ENCODE data around the gene DQX1.
A peak's percentile ranks its signal among the peaks of the same experiment; 100 is the strongest.

DQX1 gene

DNA sequence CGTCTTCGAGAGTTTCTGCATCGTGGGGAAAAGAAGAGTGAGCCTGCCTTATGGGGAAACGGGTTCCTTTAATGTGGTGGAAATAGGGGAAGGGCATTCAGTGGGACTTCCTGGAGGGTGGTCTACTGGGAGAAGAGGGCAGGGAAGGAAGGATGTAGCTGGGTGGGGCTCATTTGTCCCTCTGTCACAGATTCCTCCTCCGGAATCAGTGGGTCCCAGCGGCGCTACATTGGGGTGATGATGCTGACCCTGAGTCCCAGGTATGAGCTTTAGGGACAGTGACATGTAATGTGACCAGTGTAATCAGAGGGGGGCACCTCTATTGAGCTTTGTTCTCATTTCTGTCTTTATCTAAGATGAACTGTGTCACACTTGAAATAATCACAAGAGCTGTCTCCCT is 5.6 kb upstream of the DQX1 start:
- DNase-seq: no peak

DNA sequence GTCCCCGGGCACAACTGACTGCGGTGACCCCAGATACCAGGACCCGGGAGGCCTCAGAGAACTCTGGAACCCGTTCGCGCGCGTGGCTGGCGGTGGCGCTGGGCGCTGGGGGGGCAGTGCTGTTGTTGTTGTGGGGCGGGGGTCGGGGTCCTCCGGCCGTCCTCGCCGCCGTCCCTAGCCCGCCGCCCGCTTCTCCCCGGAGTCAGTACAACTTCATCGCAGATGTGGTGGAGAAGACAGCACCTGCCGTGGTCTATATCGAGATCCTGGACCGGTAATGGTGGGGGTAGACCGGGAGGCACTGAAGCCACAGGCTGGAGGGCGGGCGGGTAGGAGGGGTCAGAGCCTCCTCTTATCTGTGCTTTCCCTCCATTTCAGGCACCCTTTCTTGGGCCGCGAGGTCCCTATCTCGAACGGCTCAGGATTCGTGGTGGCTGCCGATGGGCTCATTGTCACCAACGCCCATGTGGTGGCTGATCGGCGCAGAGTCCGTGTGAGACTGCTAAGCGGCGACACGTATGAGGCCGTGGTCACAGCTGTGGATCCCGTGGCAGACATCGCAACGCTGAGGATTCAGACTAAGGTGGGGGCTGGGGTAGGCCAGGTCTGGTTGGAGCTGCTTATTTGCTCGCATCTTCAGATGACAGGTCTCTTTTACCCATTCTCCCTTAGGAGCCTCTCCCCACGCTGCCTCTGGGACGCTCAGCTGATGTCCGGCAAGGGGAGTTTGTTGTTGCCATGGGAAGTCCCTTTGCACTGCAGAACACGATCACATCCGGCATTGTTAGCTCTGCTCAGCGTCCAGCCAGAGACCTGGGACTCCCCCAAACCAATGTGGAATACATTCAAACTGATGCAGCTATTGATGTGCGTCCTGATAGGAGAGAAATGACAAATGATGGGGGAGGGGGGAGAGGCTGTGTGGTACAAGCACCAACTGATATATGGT is 4.5 kb upstream of the DQX1 start:
- DNase-seq: no peak

DNA sequence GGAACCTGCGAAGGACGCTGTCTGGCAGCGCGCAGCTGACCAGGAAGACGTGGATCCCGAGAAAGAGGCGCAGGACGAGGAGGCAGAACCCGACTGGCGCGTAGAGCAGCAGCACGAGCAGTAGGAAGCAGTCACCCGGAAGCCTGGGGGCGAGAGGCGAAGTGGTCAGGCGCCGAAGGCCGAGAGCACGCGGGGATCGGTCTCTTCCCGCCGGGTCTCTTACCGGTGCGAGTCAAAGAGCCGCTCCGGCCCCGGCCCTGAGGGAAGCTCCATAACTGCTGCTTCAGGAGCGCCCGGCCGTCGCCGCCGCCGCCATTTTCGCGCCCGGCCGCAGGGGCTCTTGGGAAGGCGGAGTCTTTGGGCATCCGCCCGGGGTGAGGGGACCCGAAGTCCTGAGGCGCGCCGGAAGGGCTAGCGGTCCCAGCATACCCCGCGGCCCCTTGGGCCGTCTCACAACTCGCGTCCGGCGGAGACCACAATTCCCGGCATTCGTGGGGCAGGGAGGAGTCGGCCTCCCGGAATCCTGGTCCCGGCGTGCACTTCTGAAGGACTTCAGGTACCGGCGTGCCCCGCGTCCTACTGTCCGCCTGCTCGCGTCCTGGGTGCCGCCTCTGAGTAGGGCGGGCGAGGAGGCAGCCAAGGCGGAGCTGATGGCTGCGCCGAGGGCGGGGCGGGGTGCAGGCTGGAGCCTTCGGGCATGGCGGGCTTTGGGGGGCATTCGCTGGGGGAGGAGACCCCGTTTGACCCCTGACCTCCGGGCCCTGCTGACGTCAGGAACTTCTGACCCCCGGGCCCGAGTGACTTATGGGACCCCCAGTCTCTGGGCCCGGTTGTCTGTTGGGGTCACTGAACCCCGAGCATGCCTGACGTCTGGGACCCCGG is 3.6 kb upstream of the DQX1 start, which contains the start of the genes AUP1 and HTRA2:
Gene AUP1, minus strand, starts transcription at position 350 of the 882 bp plus-strand sequence. Its CDS starts 77 bp downstream, at position 273.
Gene HTRA2, plus strand, starts transcription at position 577 of the 882 bp plus-strand sequence. Its CDS starts 74 bp downstream, at position 651.
- peak; percentile 94 for DNase-seq

DNA sequence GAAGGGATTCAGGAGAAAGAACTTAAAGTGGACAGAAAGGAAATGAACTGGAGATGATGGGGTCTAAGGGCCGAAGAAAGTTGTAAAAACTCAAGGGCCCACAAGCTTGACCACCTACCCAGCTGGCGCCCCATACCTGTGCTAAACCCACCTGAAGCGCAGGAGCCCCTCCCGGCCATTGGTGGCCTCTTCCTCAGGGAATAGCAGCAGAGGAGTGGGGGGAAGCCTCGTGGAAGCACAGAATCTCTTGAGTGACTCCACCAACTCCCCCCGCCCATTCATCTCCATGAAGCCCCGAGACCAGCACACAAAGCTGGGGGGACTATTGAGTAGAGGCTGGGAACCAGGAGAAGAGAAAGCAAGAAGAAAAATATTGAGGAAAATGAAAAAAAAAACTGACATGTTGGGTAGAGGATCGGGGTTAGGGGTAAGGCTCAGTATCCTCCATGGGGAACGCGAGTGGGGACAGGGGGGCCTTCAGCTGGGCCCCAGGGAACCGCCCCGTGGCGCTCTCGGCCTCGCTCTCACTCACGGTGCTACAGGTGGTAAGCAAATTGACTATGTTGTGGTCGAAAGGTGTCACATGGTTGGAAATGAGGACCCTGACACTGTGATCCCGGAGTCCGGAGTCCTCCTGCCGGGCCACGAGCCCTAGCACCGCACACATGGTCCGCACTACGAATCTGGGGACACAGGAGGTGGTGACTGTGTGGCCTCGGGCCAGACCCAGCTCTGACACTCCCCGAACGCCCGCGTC is 2.7 kb upstream of the DQX1 start:
- no peak for DNase-seq

DNA sequence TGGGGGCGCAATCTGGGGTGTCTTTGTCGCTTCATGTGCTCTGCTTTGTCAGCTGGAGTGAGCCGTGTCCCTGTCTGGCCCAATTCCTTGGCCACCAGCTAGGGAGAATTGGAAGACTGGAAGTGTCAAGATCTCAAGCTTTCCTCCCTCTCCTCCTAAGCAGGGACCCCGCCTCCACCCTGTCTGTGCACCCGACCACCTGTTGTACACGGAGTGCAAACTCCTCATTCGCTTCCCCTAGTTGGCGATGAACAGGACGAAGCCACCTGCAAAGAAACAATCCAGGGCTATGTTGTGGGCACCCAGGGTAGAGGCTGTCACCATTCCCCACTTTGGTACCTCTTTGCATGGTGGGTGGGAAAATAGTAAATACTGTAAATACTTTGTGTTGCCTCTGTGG is 1.7 kb upstream of the DQX1 start:
- no peak for DNase-seq

DNA sequence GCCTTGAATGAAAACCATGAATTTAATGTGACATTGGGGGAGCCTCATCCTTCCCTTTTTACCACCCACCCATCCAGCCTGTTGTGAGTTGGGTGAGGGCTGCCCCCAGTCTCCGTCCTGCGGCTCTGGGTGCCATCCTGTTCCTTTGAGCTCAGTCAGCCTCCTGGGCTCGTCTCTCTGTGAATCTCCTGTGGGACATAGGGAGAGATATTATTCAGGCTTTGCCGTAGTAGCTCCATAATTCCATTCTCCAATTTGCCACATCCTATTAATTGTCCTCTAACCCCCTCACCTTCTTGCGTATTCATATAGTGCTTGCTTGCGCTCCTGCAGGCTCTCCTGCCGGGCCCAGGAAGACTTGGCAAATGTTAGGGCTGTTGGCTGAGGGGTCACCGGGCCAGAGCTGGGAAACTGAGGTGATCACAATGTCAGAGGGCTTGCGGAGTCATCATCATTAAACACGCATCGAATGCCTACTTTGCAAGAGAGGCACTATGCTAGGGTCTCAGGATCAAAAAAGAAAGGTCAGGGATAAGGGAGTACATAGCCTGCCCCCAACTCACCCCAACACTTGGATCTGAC is 709 bp upstream of the DQX1 start:
- no peak for DNase-seq

DNA sequence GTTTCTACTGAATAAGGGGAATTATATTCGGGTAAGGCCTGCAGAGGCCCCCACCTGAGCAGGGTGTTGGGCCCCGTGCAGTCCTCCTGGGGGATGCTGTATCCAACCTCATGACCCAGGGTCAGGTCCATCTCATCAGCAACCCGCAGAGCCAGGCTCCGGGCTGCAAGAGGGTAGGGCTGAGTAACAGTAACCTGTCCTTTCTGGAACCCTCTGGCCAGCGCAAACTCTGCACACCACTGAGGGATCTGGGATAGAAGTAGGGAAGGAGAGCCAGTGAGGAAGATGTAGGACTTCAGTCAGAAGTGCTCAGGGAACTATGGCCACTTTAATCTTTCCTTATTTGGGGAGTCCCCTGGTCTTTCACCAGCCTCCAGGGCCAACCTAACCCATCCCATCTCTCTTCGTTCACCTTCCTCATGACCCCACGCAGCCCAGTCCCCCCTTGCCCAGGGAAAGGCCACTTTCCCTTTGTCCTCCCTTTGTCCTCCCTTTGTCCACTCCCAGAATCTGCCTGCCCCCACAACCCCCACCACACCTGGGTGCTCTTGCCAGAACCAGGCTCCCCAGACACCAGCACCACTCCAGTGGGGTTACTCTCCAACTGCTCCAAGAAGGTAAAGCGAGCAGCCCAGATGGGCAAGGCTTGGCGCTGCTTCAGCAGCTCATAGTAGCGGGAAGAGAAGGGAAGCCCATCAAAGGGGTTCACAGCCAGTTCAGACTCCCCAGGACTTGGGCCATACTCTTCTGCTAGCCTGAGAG is 895 bp downstream of the DQX1 start:
- no peak for DNase-seq

DNA sequence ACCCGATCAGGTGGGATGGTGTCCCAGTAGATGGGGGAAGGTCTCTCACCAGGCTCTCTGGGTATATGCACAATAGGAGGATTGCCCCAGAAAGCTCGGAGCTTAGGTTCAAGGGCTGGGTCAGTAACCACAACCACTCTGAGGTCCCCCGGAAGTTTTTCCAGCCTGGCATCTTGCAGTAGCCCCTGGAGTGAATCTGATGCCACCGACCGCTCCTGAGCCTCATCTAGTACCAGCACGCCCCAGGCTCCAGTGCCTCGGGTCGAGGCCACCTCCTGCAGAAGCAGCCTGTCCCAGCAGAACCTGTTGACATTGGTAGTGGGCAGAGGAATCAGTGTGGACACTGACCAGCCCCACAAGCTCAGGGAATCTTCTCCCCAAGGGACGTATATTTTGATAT is 2.0 kb downstream of the DQX1 start:
- no peak for DNase-seq

DNA sequence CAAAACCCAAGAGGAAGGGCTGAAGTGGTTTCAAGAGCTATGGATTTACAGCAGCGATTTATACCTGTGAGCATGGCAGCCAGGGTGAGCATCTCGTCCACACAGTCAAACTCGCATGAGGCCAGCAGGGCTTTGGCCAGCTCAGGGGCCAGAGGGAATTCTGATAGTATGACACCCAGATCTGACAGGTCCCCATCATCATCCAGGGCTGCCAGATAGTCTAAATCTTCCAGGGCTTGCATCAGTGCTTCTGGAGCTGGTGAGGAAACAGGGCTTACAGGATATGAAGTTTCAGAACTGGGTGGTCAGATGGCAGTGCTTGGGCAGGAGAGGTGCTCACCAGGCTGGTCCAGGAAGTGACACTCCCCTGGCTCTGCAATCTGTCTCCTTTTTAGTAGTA is 3.5 kb downstream of the DQX1 start:
- DNase-seq: no peak

DNA sequence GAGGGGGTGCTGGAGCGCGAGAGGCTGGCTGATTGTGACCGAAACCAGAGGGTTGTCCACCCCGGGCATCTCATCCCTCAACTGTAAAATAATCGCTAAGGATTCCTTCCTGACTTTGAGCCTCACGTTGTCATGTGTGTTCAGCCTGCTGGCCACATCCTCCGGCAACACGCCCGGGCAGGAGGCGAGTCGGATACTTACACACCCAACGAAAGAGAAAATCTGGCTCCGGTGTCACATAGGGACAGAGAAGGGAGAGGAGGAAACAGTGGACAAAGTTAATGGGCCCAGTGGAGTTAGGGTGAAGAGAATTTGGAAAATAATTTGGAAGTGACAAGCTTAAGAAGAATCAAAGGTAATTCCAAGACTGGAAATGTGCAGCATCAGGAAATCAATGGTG is 9.4 kb downstream of the DQX1 start:
- DNase-seq: no peak

DNA sequence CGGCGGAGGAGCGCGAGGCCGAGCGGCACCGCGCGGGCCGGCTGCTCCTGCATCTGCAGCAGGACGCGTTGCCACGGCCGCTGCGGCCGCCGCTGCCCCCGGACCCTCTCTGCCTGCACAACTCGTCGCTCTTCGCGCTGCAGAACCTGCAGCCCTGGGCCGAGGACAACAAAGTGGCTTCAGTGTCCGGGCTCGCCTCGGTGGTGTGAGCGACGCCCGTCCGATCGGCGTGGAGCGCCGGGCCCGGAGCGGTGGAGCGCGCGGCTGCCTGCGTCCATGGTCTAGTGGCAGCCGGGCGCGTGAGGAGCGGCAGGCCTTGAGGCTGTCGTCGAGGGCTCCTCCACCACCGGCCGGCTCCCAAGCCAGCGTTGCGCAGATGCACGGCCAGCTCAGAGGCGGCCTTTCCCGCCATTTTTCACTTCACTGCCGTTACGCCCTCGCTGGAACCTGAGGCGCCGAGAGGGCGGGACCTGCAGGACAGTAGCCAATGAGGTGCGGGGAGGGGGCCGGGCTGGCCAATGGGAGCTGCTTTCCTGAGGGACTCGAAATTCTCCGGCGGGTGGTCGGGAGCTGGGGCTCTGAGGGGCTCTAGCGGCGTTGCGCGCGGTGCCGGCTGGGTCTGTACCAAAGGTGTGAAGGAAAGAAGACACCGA is 9.9 kb downstream of the DQX1 start:
- DNase-seq: no peak

DNA sequence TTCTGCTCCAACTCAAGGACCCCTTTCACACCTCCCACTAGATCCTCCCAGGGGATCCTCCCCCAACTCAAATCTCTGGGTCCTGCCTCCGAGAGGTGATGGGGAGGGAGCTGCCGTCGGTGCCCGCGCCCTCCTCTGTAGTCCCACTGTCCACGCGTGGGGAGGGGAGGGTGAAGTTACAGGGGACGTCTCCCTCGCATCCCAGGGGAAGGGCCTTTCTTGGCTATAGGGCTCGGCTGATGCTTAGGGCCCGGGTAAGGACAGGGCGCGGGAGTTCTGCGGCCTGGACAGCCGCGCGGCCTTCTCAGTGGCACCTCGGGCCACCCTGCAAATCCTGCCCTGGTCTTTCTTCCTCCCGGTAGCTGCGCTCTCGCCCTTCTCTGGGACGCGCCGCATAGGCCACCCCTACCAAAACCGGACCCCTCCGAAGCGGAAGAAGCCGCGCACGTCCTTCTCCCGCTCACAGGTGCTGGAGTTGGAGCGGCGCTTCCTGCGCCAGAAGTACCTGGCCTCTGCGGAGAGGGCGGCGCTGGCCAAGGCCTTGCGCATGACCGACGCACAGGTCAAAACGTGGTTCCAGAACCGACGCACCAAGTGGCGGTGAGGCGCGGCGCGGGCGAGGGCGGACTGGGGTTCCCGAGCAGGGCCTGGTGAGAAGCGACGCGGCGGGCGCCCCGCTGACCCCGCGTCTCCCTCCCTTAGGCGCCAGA is 10.6 kb downstream of the DQX1 start:
- DNase-seq: no peak

DNA sequence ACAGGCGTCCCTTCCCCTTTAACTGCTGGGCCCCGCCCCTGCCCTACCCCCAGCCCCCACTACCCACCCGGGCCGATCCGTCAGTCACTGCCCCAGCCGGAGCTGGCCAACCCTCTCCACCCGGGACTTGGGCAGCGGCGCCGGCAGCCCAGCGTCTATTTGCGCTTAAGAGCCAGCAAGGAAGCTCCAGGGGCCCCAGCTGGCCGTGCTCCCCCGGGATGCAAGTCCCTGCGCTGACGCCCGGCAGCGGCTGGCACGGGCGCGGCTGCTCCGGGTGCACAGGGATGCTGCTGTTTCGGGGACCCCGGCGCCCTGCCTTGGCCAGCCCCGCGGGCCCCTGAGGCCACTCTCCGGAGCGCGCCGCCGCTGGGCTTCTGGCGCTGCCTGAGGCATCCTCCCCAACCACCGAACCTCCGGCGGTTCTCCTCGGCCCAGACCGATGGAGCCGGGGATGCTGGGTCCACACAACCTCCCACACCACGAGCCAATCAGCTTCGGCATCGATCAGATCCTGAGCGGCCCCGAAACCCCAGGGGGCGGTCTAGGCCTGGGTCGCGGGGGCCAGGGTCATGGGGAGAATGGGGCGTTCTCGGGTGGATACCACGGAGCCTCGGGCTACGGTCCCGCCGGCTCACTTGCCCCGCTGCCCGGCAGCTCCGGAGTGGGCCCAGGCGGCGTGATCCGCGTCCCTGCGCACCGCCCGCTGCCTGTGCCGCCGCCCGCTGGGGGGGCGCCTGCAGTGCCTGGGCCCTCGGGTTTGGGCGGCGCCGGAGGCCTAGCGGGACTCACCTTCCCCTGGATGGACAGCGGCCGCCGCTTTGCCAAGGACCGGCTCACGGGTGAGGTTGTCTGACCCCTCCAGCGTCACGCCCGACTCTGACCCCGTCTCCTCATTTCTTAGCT is 11.4 kb downstream of the DQX1 start, which contains the start of gene TLX2:
Gene TLX2, plus strand, starts transcription at position 83 of the 903 bp plus-strand sequence. Its CDS starts 357 bp downstream, at position 440.
- no peak for DNase-seq

DNA sequence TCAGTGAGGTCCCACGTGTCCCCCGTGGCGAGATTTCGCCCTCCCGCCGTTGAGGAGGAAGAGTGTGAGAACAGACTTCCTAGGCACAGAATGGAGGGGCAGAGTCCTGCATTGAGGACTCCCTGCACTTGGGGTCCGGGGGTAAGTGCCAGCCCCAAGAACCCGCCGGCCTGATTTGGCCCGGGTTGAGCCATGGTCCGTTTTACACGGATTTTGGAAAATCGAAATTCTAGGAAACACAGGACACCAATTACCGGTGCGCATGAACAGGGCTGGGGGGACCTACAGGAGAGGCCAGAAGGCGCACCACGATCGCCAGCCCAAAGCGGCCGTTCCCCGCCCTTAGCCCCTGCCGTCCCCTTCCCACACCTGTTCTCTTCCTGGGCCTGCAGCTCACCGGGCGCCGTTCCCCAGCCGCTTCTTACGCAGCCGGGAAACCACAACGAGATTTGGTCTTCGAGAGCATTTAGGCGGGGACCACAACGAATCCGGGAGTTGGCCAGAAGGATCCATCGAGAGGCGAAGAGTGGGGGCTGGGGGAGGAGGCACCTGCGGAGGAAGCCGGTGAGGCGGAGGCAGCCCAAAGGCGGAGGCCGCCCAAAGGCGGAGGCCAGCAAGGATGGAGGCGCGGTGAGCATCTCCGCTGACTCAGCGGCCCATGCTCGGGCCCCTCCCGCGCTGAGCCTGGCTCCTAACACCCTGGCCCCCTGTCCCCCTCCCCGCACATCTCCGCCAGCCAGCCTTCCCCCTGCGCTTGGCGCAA is 12.2 kb downstream of the DQX1 start:
- DNase-seq: no peak

DNA sequence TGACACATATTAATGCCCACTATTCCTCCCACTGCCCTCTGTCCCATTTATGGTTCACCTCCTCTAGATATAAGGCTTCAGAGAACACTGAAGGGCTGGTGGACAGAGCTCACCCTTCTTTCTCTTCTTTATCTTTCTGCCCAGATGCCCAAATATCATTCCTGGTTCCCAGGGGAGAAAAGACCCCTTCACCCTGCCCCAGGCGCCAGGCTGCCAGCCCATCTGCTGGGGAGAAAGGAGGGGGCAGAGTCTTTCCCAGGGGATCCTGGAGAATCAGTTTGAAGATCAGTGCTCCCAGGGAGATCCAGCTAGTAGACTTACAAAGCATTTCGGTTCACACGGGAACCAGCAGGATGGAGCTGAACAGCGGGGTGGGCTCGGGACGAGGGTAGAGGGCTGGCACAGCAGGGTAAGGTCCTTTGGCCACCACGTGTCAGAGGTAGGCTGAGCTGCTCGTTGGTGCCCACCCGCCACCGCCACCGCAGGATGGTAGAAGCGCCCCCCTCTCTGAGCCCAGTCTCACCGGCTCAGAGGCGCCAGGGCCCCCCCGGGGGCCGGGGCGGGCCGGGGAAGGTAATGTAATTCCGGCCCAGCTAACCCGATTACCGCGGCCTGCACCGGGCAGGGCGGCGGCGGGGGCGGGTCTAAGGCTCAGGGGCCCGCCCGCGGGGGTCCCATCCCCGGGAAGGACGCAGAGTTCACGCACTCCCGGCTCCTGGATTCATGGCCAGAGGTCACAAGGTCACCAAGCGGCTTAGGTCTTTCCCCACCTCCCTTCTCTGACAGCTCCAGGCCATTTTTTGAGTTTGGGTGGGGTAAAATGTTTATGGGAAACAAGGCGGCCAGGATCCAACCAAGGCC is 13.1 kb downstream of the DQX1 start:
- DNase-seq: no peak

DNA sequence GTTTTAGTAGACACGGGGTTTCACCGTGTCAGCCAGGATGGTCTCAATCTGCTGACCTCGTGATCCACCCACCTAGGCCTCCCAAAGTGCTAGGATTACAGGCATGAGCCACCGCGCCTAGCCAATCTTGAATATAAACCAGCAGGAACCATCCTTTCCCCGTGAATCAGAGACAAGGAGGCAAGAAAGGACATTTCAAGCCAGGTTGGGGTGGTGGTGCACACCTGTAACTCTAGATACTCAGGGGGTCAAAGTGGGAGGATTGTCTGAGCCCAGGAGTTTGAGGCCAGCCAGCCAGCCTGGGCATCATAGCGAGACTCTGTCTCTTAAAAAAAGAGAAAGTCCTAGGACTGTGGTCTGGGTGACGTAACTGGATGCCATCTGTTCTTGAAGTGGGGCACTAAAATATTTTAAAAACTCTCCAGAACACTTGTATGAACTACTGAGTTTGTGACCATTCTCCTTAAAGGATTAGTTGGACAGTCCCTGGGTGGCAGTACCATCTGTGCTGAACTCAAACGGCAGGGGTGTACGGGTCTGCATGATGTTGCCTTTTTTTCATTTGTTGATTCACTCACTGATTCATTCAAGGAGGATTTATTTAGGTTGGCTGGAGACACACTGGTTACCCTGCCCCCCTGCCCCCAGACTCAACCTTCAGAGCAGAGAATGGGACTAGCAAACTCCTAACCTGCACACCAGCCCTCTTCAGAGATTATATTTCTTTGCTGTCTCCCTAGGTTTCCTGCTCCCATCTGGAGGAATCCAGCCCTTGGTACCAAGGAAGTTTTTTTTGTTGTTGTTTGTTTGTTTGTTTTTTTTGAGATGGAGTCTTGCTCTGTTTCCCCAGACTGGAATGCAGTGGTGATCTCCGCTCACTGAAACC is 14.7 kb downstream of the DQX1 start:
- DNase-seq: no peak
